Stomach (tissue), 4 donors: ENCODE data around the gene RIMKLB.

ENCODE experiments used
- EP300 ChIP-seq: sonication (generic); formaldehyde crosslinking; IDR thresholded peaks from one replicate; pipeline ENCODE4 v1.6.1; 2017; ENCODE audit warnings: antibody characterized with exemption
- POLR2A ChIP-seq, 4 donors: fragments of 450-650 bp; IDR thresholded peaks; one replicate each; pipeline ENCODE4 v1.6.1; 2016; ENCODE audit warnings: antibody characterized with exemption in 4 of 4, control low read depth in 2 of 4, mild to moderate bottlenecking in 1 of 4, moderate library complexity in 1 of 4

DNA sequence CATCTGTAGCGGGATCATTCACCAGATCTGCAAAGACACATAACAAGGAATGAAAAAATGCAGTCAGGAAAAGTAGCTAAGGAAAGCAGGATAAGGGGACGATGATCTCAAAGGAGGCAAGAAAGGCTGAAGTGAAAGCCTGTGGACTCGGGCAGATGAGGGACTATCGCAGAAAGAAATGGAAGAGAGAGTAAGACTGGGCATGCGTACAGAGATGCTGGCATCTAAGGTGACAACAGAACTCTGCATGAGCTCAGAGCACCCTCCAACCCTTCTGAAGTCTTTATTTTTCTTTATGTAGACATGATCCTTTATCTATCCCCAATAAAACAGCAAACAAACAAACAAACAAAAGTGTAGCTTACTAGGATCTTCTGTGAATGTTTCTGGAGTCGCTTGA lies 42.4 kb upstream of the RIMKLB start:
- TF ChIP-seq EP300 (no peak), POLR2A (IDR thresholded peaks at IDR 0.05) (no peak)
